Vagina (tissue), 2 donors: ENCODE results near the gene S100A13.

Experiments used
- POLR2A ChIP-seq, 2 donors: fragments of 450-650 bp; IDR thresholded peaks; one replicate each; pipeline ENCODE4 v1.6.1; 2017; ENCODE audit warnings: antibody characterized with exemption in 2 of 2, mild to moderate bottlenecking in 2 of 2, moderate library complexity in 2 of 2
- POLR2AphosphoS5 ChIP-seq, 2 donors: sonication (generic); formaldehyde crosslinking; IDR thresholded peaks; one replicate each; pipeline ENCODE4 v1.9.0; 2017; ENCODE audit warnings: antibody characterized with exemption in 2 of 2, mild to moderate bottlenecking in 2 of 2, low read depth in 1 of 2; ENCODE audit not compliant: insufficient read depth in 1 of 2
- TF ChIP-seq, protein P1 (sequence below), 3 experiments: fragments of 450-650 bp in 2 of 3; fragments of 200-600 bp in 1 of 3; sonication (generic) in 1 of 3; IDR thresholded peaks; one replicate each; pipeline ENCODE4 v1.5.1; 2017 to 2019; ENCODE audit warnings: antibody characterized with exemption in 3 of 3, mild to moderate bottlenecking in 2 of 3, moderate library complexity in 2 of 3

DNA sequence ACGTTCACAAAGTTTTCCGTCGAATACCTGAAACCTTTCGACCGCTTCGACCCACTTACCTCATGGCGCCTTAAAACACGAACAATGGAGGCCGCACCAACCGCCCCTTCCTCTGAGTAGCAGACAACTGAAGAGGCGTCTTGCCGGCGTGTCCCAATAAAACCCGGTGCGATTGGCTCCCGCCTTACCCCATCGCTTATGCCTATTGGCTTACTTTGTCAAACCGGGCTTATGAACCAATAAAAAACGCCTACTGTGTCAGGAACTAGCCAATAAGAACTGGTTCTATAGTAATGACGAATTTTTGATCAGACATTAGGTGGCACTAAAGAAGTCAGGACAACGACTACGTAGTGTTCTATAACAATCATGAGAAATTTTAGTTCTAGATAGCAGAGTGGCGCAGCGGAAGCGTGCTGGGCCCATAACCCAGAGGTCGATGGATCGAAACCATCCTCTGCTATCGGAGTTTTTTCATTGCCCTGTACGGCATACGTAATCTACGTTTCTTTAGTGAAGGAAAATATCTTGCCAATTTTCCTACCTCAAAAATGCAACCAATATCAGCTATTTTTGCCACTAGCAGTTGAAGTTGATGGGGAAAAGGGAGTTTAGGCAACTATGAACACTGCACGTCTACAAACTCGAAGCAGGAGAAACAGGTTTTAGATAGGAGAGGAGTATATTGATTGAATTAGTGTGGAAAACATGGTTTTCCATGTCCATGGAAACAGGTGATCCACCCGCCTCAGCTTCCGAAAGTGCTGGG, 43.7 kb upstream of the S100A13 start, which contains the start of gene ILF2:
- peak in 1 of 2 donors; percentile 88 for TF ChIP-seq POLR2A (IDR thresholded peaks at IDR 0.05)
- TF ChIP-seq, protein P1, sequence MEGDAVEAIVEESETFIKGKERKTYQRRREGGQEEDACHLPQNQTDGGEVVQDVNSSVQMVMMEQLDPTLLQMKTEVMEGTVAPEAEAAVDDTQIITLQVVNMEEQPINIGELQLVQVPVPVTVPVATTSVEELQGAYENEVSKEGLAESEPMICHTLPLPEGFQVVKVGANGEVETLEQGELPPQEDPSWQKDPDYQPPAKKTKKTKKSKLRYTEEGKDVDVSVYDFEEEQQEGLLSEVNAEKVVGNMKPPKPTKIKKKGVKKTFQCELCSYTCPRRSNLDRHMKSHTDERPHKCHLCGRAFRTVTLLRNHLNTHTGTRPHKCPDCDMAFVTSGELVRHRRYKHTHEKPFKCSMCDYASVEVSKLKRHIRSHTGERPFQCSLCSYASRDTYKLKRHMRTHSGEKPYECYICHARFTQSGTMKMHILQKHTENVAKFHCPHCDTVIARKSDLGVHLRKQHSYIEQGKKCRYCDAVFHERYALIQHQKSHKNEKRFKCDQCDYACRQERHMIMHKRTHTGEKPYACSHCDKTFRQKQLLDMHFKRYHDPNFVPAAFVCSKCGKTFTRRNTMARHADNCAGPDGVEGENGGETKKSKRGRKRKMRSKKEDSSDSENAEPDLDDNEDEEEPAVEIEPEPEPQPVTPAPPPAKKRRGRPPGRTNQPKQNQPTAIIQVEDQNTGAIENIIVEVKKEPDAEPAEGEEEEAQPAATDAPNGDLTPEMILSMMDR (IDR thresholded peaks at IDR 0.05): no peak
- TF ChIP-seq POLR2AphosphoS5 (IDR thresholded peaks at IDR 0.05; ENCODE audit: insufficient read depth in 1 of 2, low read depth in 1 of 2): peak; percentile 86 to 99
